ENCODE results near the gene RBPJ.

DNA sequence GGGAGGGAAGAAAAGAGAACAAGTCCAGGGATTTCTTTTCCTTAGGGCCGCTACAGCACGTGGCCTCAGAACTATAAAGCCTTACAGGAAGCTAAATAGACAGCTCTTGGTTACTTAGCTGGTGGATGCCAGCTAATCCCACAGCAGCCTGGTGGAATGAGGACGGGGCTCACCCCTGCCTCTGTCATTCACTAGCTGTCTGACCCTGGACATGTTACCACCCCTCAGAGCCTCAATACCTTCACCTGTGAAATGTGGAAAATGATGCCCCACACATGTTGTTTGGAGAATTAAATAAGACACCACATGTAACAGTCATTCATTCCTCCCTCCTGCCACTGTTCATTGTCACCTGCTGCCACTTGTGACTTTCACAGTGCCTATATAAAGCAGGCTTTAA is 153.7 kb downstream of the RBPJ start:
- TF ChIP-seq, protein P1, sequence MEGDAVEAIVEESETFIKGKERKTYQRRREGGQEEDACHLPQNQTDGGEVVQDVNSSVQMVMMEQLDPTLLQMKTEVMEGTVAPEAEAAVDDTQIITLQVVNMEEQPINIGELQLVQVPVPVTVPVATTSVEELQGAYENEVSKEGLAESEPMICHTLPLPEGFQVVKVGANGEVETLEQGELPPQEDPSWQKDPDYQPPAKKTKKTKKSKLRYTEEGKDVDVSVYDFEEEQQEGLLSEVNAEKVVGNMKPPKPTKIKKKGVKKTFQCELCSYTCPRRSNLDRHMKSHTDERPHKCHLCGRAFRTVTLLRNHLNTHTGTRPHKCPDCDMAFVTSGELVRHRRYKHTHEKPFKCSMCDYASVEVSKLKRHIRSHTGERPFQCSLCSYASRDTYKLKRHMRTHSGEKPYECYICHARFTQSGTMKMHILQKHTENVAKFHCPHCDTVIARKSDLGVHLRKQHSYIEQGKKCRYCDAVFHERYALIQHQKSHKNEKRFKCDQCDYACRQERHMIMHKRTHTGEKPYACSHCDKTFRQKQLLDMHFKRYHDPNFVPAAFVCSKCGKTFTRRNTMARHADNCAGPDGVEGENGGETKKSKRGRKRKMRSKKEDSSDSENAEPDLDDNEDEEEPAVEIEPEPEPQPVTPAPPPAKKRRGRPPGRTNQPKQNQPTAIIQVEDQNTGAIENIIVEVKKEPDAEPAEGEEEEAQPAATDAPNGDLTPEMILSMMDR (IDR thresholded peaks at IDR 0.05): no peak
- TF ChIP-seq, protein P2, sequence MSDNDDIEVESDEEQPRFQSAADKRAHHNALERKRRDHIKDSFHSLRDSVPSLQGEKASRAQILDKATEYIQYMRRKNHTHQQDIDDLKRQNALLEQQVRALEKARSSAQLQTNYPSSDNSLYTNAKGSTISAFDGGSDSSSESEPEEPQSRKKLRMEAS (IDR thresholded peaks at IDR 0.05; ENCODE audit: low read depth): no peak
- TF ChIP-seq TAF1 (IDR thresholded peaks at IDR 0.05; ENCODE audit: borderline replicate concordance, low read depth, low read length) (no peak), JUND (IDR thresholded peaks at IDR 0.05) (no peak)
- TF ChIP-seq, protein P3, sequence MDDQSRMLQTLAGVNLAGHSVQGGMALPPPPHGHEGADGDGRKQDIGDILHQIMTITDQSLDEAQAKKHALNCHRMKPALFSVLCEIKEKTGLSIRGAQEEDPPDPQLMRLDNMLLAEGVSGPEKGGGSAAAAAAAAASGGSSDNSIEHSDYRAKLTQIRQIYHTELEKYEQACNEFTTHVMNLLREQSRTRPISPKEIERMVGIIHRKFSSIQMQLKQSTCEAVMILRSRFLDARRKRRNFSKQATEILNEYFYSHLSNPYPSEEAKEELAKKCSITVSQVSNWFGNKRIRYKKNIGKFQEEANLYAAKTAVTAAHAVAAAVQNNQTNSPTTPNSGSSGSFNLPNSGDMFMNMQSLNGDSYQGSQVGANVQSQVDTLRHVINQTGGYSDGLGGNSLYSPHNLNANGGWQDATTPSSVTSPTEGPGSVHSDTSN (IDR thresholded peaks at IDR 0.05): no peak
